ENCODE results near the gene ARHGAP26. TPM values are rescaled to one million over a fixed set of nuclear protein-coding genes. Genes with fewer than 3 reads are reported as not detected.

ARHGAP26 gene
- total and polyA plus RNA-seq, 2 donors (not counting 3 experiments of a cell fraction or from before 2014, with no cell fraction given): 3.1 to 16.2 TPM

GRCh38 chr5:143003328-143003636 is 233.1 kb downstream of the ARHGAP26 start:
- H3K4me2 ChIP-seq (ENCODE audit: insufficient read depth, low read length): peak overlapping the region; percentile 32
- no TSS peak for BruUV-seq (replicated peaks)

More at GRCh38 chr5:143003328-143003636, 233.1 kb downstream of the ARHGAP26 start:
- Histone ChIP-seq H3K27me3 (ENCODE audit: control insufficient read depth in 2 of 2, insufficient read depth in 2 of 2, low read length in 2 of 2) (no peaks in the 10 kb centered on the region), H3K79me2 (ENCODE audit: control insufficient read depth, insufficient read depth, low read length) (no peaks in the 10 kb centered on the region), H4K20me1 (replicated peaks; ENCODE audit: control insufficient read depth, extremely low read depth, insufficient read depth, low read length) (no peaks in the 10 kb centered on the region), H3K9me1 (replicated peaks; ENCODE audit: control insufficient read depth, extremely low read depth, insufficient read depth, low read length) (no peaks in the 10 kb centered on the region), H3K4me1 (ENCODE audit: control insufficient read depth, extremely low read depth, insufficient read depth, low read length) (peaks cover 22% of the 10 kb centered on the region), H3K9ac (replicated peaks; ENCODE audit: extremely low read depth, insufficient read depth, low read length) (peak overlapping the region; percentile 55), H3K9me3 (replicated peaks; ENCODE audit: control insufficient read depth, insufficient read depth, low read length) (no peaks in the 10 kb centered on the region), H2AFZ (ENCODE audit: low read depth, low read length) (no peak overlapping the region), H3K27ac (ENCODE audit: insufficient read depth, low read depth, low read length) (peak overlapping the region; percentile 90), H3K4me3 (replicated peaks in 1 of 3; ENCODE audit: insufficient read depth in 1 of 3, low read depth in 1 of 3, low read length in 3 of 3) (no peak overlapping the region), H3K36me3 (ENCODE audit: control insufficient read depth in 2 of 2, extremely low read depth in 1 of 2, insufficient read depth in 2 of 2, low read length in 2 of 2) (no peaks in the 10 kb centered on the region)
- no peak for TF ChIP-seq MAX (IDR thresholded peaks at IDR 0.05; ENCODE audit: insufficient read depth, insufficient read length)
- no peak for TF ChIP-seq FOS (IDR thresholded peaks at IDR 0.05; ENCODE audit: borderline replicate concordance, insufficient read depth, low read length)
- TF ChIP-seq EZH2 (IDR thresholded peaks at IDR 0.05; ENCODE audit: borderline replicate concordance, low read depth, low read length, severe bottlenecking): no peak
- TF ChIP-seq POLR2A (IDR thresholded peaks at IDR 0.05; ENCODE audit: low read depth, low read length): no peak
- no peak for TF ChIP-seq GATA2 (IDR thresholded peaks at IDR 0.05; ENCODE audit: insufficient read depth, insufficient read length, low read depth, low read length)
- TF ChIP-seq CTCF (IDR thresholded peaks at IDR 0.05; ENCODE audit: extremely low read depth in 1 of 2, insufficient read depth in 1 of 2, low read depth in 1 of 2, low read length in 2 of 2): peak in 1 of 2 donors; percentile 0
- CTCF ChIA-PET: interaction anchor here (0.7 to 3.6 kb wide), 35 partner anchors 14 to 1187 kb away, joined by 3 to 35 read pairs (median 5); partner anchors contain the start of gene NR3C1
- POLR2A ChIA-PET: no interaction called here
- dilution Hi-C loops (cut with MboI; ENCODE audit: extremely low pct_ligation_motif_present, low sequenced_read_pairs): no loop called here
- DNase-seq (ENCODE audit: low read depth, low spot score) (no peak), FAIRE-seq (no peak)
- intact Hi-C loops (cut with micrococcal nuclease): loop anchor here (1.0 to 10.0 kb wide), 5 partner anchors 34 to 965 kb away; no protein-coding TSS in a partner anchor
